Measurements from ENCODE around the gene OTOP1.
"Not testable (repeated sequence)": the region's sequence is repeated elsewhere in the genome, so short reads cannot be mapped to it uniquely, and the experiment has no call there.

Gene OTOP1

GRCh38 chr4:4226606-4227438, at the start of gene OTOP1:
TSS of gene OTOP1 (minus strand) at chr4:4226929. CDS start at chr4:4226864, 65 bp downstream.
- no peak for DNase-seq (ENCODE audit: low spot score)

- no peak for DNase-seq (ENCODE audit: low spot score)
Measured at GRCh38 chr4:4274226-4274625, 47.5 kb upstream of the OTOP1 start.

- no peak for DNase-seq (ENCODE audit: low spot score)
Measured at GRCh38 chr4:4271912-4272311, 45.2 kb upstream of the OTOP1 start.

- DNase-seq (ENCODE audit: low spot score): peak; percentile 40
Measured at GRCh38 chr4:4270529-4270928, 43.8 kb upstream of the OTOP1 start.

- DNase-seq (ENCODE audit: low spot score): peak; percentile 78
Measured at GRCh38 chr4:4269856-4270255, 43.1 kb upstream of the OTOP1 start.

- DNase-seq (ENCODE audit: low spot score): peak; percentile 52
Measured at GRCh38 chr4:4269331-4269731, 42.6 kb upstream of the OTOP1 start.

- DNase-seq (ENCODE audit: low spot score): no peak
Measured at GRCh38 chr4:4268776-4269175, 42.0 kb upstream of the OTOP1 start.

GRCh38 chr4:4267981-4268380, 41.3 kb upstream of the OTOP1 start:
- no peak for DNase-seq (ENCODE audit: low spot score)

GRCh38 chr4:4260185-4260751, 33.5 kb upstream of the OTOP1 start:
- peak; percentile 77 for DNase-seq (ENCODE audit: low spot score)

- DNase-seq (ENCODE audit: low spot score): no peak
Measured at GRCh38 chr4:4259484-4260100, 32.9 kb upstream of the OTOP1 start.

- DNase-seq (ENCODE audit: low spot score): not testable (repeated sequence)
Measured at GRCh38 chr4:4257705-4258104, 31.0 kb upstream of the OTOP1 start.

- no peak for DNase-seq (ENCODE audit: low spot score)
Measured at GRCh38 chr4:4256799-4257198, 30.1 kb upstream of the OTOP1 start.

GRCh38 chr4:4254666-4255065, 27.9 kb upstream of the OTOP1 start:
- DNase-seq (ENCODE audit: low spot score): no peak

- DNase-seq (ENCODE audit: low spot score): no peak
Measured at GRCh38 chr4:4254199-4254598, 27.5 kb upstream of the OTOP1 start.

- DNase-seq (ENCODE audit: low spot score): no peak
Measured at GRCh38 chr4:4249866-4250265, 23.1 kb upstream of the OTOP1 start.

- not testable (repeated sequence) for DNase-seq (ENCODE audit: low spot score)
Measured at GRCh38 chr4:4249342-4249741, 22.6 kb upstream of the OTOP1 start.

GRCh38 chr4:4248885-4249203, 22.1 kb upstream of the OTOP1 start:
- no peak for DNase-seq (ENCODE audit: low spot score)

- peak; percentile 91 for DNase-seq (ENCODE audit: low spot score)
Measured at GRCh38 chr4:4248029-4248884, 21.5 kb upstream of the OTOP1 start, which contains the start of gene TMEM128. TSS of gene TMEM128 (minus strand) at chr4:4248223. CDS start at chr4:4248202, 21 bp downstream.

GRCh38 chr4:4247696-4248028, 20.9 kb upstream of the OTOP1 start:
- no peak for DNase-seq (ENCODE audit: low spot score)

GRCh38 chr4:4245172-4245571, 18.4 kb upstream of the OTOP1 start:
- DNase-seq (ENCODE audit: low spot score): no peak

- DNase-seq (ENCODE audit: low spot score): not testable (repeated sequence)
Measured at GRCh38 chr4:4239551-4239950, 12.8 kb upstream of the OTOP1 start.

GRCh38 chr4:4233610-4234009, 6.9 kb upstream of the OTOP1 start:
- no peak for DNase-seq (ENCODE audit: low spot score)

GRCh38 chr4:4228356-4228668, 1.6 kb upstream of the OTOP1 start:
- DNase-seq (ENCODE audit: low spot score): no peak

Data from CD4-positive, alpha-beta T cell treated with Interleukin-15 for 4 hours (primary cell).